Posterior vena cava (tissue), 2 donors: ENCODE results near the gene ZNF487. TPM values are rescaled to one million over a fixed set of nuclear protein-coding genes. Genes with fewer than 3 reads are reported as not detected.
"Not testable (repeated sequence)": the region's sequence is repeated elsewhere in the genome, so short reads cannot be mapped to it uniquely, and the experiment has no call there.

Source experiments
- DNase-seq: peaks from one replicate; pipeline ENCODE4 v3.0.0-alpha.2; 2020; ENCODE audit warnings: low spot score
- intact Hi-C, 2 donors: fragments of 100-400 bp; cut with DNase I; formaldehyde crosslinking; loops; one replicate each; pipeline versions ENCODE4 v1.14.1 to v1.14.2; 2022 to 2023
- total RNA-seq, 2 donors: library from RNA; stranded (reverse); fragmentation: NEBNext Ultra II Directional; extraction: Animal tissue kit (Norgen Biotek cat#: 25700); gene quantifications; one replicate each; pipeline ENCODE4 v1.2.1, GENCODE V29; 2021
- donor health status: DM: yes; HTN: yes; CAD: no.
- donor health status: DM: yes; HTN: yes; CAD: no.

ZNF487 gene
- total RNA-seq, 2 donors from 2014 or later: 4.8 to 6.5 TPM

GRCh38 chr10:43424416-43424815 lies 12.5 kb upstream of the ZNF487 start:
- intact Hi-C loops: no loop called here

GRCh38 chr10:43426476-43426875 lies 10.4 kb upstream of the ZNF487 start:
- intact Hi-C loops, DNase-seq: not testable (repeated sequence)

More at GRCh38 chr10:43424416-43424815, 12.5 kb upstream of the ZNF487 start:
- no peak for DNase-seq

- no peak for DNase-seq
- intact Hi-C loops: no loop called here
Observed at GRCh38 chr10:43427166-43427825, 9.6 kb upstream of the ZNF487 start.

GRCh38 chr10:43430926-43431663 lies 5.8 kb upstream of the ZNF487 start:
- no peak for DNase-seq
- intact Hi-C loops: no loop called here

GRCh38 chr10:43437141-43437870 lies 395 bp downstream of the ZNF487 start:
- intact Hi-C loops: no loop called here
- no peak for DNase-seq

GRCh38 chr10:43440463-43441134 lies 3.7 kb downstream of the ZNF487 start:
- intact Hi-C loops: no loop called here
- DNase-seq: no peak

- intact Hi-C loops: no loop called here
- DNase-seq: no peak
Observed at GRCh38 chr10:43444323-43444722, 7.4 kb downstream of the ZNF487 start.

GRCh38 chr10:43444897-43445466 lies 8.1 kb downstream of the ZNF487 start:
- intact Hi-C loops: no loop called here
- peak; percentile 3 for DNase-seq

- peak; percentile 78 for DNase-seq
- intact Hi-C loops: not testable (repeated sequence)
Observed at GRCh38 chr10:43446219-43447017, 9.5 kb downstream of the ZNF487 start.

GRCh38 chr10:43448742-43449141 lies 11.8 kb downstream of the ZNF487 start:
- intact Hi-C loops: no loop called here
- no peak for DNase-seq

- intact Hi-C loops: loop anchor here in 1 of 2 donors (5.0 kb wide), 1 partner anchor 45 kb away; the partner anchor contains the start of gene HNRNPF
- DNase-seq: peak; percentile 36
Observed at GRCh38 chr10:43452356-43452914, 15.5 kb downstream of the ZNF487 start.

GRCh38 chr10:43453266-43453831 lies 16.4 kb downstream of the ZNF487 start:
- intact Hi-C loops: loop anchor here in 1 of 2 donors (5.0 kb wide), 1 partner anchor 46 kb away; the partner anchor contains the start of gene HNRNPF
- DNase-seq: peak; percentile 16

- DNase-seq: peak; percentile 20
- intact Hi-C loops: loop anchor here in 1 of 2 donors (5.0 kb wide), 1 partner anchor 47 kb away; the partner anchor contains the start of gene HNRNPF
Observed at GRCh38 chr10:43454025-43454424, 17.1 kb downstream of the ZNF487 start.

- intact Hi-C loops: not testable (repeated sequence)
Observed at GRCh38 chr10:43456561-43456960, 19.6 kb downstream of the ZNF487 start.

GRCh38 chr10:43458227-43458626 lies 21.3 kb downstream of the ZNF487 start:
- DNase-seq: no peak
- intact Hi-C loops: no loop called here

More at GRCh38 chr10:43456561-43456960, 19.6 kb downstream of the ZNF487 start:
- DNase-seq: peak; percentile 65

- no peak for DNase-seq
- intact Hi-C loops: loop anchor here in 1 of 2 donors (2.0 kb wide), 1 partner anchor 169 kb away; no protein-coding TSS in a partner anchor
Observed at GRCh38 chr10:43461950-43462349, 25.0 kb downstream of the ZNF487 start.

GRCh38 chr10:43465086-43465735 lies 28.3 kb downstream of the ZNF487 start:
- peak; percentile 68 for DNase-seq
- intact Hi-C loops: not testable (repeated sequence)
